Upper lobe of right lung (tissue), 1 donor: ENCODE results near the gene NCEH1. TPM values are rescaled to one million over a fixed set of nuclear protein-coding genes. Genes with fewer than 3 reads are reported as not detected.

Source experiments
- ATAC-seq: fragments of 200-7000 bp; cut with Tn5 transposase; one replicate; pipeline ENCODE4 v1.9.1; 2020; ENCODE audit warnings: mild to moderate bottlenecking, moderate library complexity
- DNase-seq: peaks from one replicate; pipeline ENCODE4 v3.0.0-alpha.2; 2020
- H3K27ac ChIP-seq: fragments of 200-600 bp; one replicate; pipeline ENCODE4 v1.8.0; 2022
- H3K27me3 ChIP-seq: fragments of 200-600 bp; one replicate; pipeline ENCODE4 v1.8.0; 2022; ENCODE audit warnings: mild to moderate bottlenecking
- H3K36me3 ChIP-seq: fragments of 200-600 bp; one replicate; pipeline ENCODE4 v1.8.0; 2022
- H3K4me1 ChIP-seq: fragments of 200-600 bp; one replicate; pipeline ENCODE4 v1.8.0; 2022
- H3K4me3 ChIP-seq: fragments of 200-600 bp; one replicate; pipeline ENCODE4 v1.8.0; 2022; ENCODE audit warnings: mild to moderate bottlenecking
- H3K9me3 ChIP-seq: fragments of 200-600 bp; one replicate; pipeline ENCODE4 v1.8.0; 2022
- CTCF ChIP-seq: fragments of 200-600 bp; IDR thresholded peaks from one replicate; pipeline ENCODE4 v1.8.0; 2022; ENCODE audit warnings: antibody characterized with exemption
- intact Hi-C: fragments of 100-400 bp; cut with DNase I; formaldehyde crosslinking; loops from one replicate; pipeline ENCODE4 v1.11.0; 2022
- total RNA-seq: library from RNA; stranded (reverse); fragmentation: NEBNext Ultra II Directional; extraction: Animal tissue kit (Norgen Biotek cat#: 25700); gene quantifications from one replicate; pipeline ENCODE4 v1.2.1, GENCODE V29; 2021
- donor health status: DM: no; HTN: yes; CAD: no; lungs with severe emphysema.

The NCEH1 gene
- total RNA-seq, 1 donor from 2014 or later, result 62.1 TPM

- no peak overlapping the region for H3K27ac ChIP-seq
- TF ChIP-seq CTCF, result no peak
- H3K27me3 ChIP-seq, result no peaks in the 10 kb centered on the region
- DNase-seq (no peak), ATAC-seq (no peak)
- peaks cover 5% of the 10 kb centered on the region for H3K4me1 ChIP-seq
- intact Hi-C loops, result no loop called here
- no peaks in the 10 kb centered on the region for H3K9me3 ChIP-seq
- no peaks in the 10 kb centered on the region for H3K36me3 ChIP-seq
- no peak overlapping the region for H3K4me3 ChIP-seq
Observed at GRCh38 chr3:172622156-172622555, 88.7 kb downstream of the NCEH1 start.

- ATAC-seq, result no peak
- no peaks in the 10 kb centered on the region for H3K4me1 ChIP-seq
- no peaks in the 10 kb centered on the region for H3K27me3 ChIP-seq
Observed at GRCh38 chr3:172617976-172618375, 92.9 kb downstream of the NCEH1 start.

GRCh38 chr3:172617013-172617706 is 93.7 kb downstream of the NCEH1 start:
- ATAC-seq (no peak), DNase-seq (no peak)
- TF ChIP-seq CTCF, result no peak
- Histone ChIP-seq H3K9me3 (no peaks in the 10 kb centered on the region), H3K4me1 (no peaks in the 10 kb centered on the region), H3K27me3 (no peaks in the 10 kb centered on the region), H3K36me3 (no peaks in the 10 kb centered on the region), H3K27ac (no peak overlapping the region), H3K4me3 (no peak overlapping the region)
- intact Hi-C loops, result no loop called here

More at GRCh38 chr3:172617976-172618375, 92.9 kb downstream of the NCEH1 start:
- no peak for DNase-seq
- H3K9me3 ChIP-seq, result no peaks in the 10 kb centered on the region
- TF ChIP-seq CTCF, result no peak
- no peak overlapping the region for H3K4me3 ChIP-seq
- intact Hi-C loops, result no loop called here
- H3K36me3 ChIP-seq, result no peaks in the 10 kb centered on the region
- H3K27ac ChIP-seq, result no peak overlapping the region

GRCh38 chr3:172616031-172616461 is 94.8 kb downstream of the NCEH1 start:
- peak; percentile 14 for ATAC-seq
- Histone ChIP-seq H3K27me3 (no peaks in the 10 kb centered on the region), H3K36me3 (no peaks in the 10 kb centered on the region), H3K4me1 (no peaks in the 10 kb centered on the region), H3K4me3 (no peak overlapping the region), H3K27ac (no peak overlapping the region), H3K9me3 (no peaks in the 10 kb centered on the region)
- no peak for TF ChIP-seq CTCF
- intact Hi-C loops, result no loop called here
- DNase-seq, result no peak

- intact Hi-C loops, result no loop called here
- ATAC-seq, result peak; percentile 42
- Histone ChIP-seq H3K27me3 (no peaks in the 10 kb centered on the region), H3K4me3 (no peak overlapping the region), H3K36me3 (no peaks in the 10 kb centered on the region), H3K27ac (no peak overlapping the region), H3K4me1 (no peaks in the 10 kb centered on the region), H3K9me3 (no peaks in the 10 kb centered on the region)
- no peak for DNase-seq
- no peak for TF ChIP-seq CTCF
Observed at GRCh38 chr3:172615296-172615695, 95.6 kb downstream of the NCEH1 start.
